T follicular helper cell (primary cell): ENCODE results near the gene LRWD1.
A peak's percentile ranks its signal among the peaks of the same experiment; 100 is the strongest.

Experiments
- DNase-seq: peaks from one replicate; pipeline ENCODE4 v3.0.0-alpha.2; 2020; ENCODE audit warnings: low read depth
- total RNA-seq, 2 experiments: gene quantifications; one replicate each; lab custom pipeline; 2026; lab: John Stamatoyannopoulos, UW

The LRWD1 gene
- 32.3 to 47.6 reads per million in 2 experiments for total RNA-seq

- DNase-seq, result peak; percentile 85
These were observed at the start of gene LRWD1, which contains the start of gene ALKBH4 for GRCh38 chr7:102464577-102465280. Gene LRWD1, plus strand, starts transcription at chr7:102464984. Its CDS starts 97 bp downstream, at chr7:102465081. Gene ALKBH4, minus strand, starts transcription at chr7:102464863. Its CDS starts 27 bp downstream, at chr7:102464836.

DNA sequence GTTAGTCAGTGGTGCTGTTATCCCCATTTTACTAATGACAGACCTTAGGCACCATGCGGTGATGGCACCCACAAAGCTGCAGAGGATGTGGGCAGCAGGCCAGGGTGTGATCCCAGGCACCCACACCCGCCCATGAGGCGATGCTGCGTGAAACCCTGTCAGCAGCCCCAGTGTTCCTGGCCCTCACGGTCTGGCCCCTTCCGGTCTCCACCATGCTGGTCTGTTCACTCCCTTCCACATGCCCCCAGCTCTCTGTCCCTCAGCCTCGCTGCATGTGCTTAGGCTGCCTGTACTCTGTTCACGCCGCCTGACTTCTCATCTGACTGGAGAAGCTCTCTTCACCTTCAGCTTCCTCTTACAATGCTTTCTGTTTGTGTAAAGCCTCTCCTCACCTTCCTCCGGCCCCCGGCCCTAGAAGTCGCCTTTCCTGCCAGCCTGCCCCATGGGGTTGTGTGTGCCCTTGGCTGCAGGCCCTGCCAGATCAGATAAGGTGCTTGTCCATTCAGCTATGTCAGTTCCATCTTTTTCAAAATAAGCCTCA lies 49.0 kb upstream of the LRWD1 start:
- DNase-seq, result no peak

GRCh38 chr7:102416406-102416805 lies 48.4 kb upstream of the LRWD1 start:
- DNase-seq, result no peak

DNA sequence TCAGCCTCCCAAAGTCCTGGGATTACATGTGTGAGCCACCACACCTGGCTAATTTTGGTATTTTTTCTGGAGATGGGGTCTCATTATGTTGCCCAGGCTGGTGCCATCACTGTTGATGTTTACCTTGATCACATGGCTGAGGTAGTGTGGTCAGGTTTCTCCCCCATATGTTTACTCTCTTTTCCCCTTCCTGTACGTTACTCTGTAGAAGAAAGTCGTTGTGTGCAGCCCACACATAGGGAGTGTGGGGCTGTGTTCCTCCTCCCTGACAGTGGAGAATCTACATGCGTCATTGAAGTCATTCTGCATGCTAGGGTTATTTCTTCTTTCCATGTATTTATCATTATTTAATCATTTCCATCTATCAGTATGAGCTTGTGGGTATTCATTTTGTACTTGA lies 47.7 kb upstream of the LRWD1 start:
- no peak for DNase-seq

GRCh38 chr7:102418592-102418991 lies 46.2 kb upstream of the LRWD1 start:
- DNase-seq, result no peak

DNA sequence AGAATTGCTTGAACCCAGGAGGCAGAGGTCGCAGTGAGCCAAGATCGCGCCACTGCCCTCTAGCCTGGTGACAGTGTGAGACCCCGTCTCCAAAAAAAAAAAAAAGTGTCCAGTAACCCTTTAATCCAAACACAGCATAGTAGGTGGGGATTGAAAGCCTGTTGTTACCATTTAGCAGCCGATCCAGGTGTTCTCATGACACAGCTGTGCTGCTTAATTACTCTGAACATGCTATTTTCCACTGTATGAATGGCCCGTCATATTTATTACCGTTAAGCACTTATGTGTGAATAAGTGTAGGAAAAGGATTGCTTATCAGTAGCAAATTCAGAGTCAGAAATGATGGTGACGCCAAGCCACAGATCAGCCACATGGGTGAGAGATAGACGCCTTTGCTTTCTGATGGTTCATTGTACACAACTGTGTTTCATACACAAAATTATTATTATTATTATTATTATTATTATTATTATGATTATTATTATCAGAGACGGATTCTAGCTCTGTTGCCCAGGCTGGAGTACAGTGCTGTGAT lies 43.0 kb upstream of the LRWD1 start:
- DNase-seq, result no peak

DNA sequence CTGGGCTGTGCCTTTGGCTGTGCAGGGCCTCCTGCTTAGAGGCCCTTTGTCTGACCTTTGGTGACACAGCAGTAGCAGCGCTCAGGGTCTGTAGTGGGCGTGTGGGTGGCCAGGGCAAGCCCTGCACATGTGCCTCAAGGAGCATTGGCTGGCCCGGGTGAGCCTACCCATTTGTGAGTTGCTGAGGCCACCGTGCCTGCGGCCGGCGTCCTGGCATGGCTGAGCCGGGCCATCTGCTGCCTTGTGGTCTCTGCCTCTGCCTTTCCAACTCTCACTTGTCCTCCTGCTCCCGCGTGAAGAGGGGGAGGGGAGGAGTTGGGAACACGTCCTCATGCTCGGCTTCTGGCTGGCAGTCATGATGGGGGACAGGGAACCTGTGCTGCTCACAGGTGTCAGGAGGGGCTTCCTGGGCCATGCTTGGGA lies 40.6 kb upstream of the LRWD1 start:
- no peak for DNase-seq

DNA sequence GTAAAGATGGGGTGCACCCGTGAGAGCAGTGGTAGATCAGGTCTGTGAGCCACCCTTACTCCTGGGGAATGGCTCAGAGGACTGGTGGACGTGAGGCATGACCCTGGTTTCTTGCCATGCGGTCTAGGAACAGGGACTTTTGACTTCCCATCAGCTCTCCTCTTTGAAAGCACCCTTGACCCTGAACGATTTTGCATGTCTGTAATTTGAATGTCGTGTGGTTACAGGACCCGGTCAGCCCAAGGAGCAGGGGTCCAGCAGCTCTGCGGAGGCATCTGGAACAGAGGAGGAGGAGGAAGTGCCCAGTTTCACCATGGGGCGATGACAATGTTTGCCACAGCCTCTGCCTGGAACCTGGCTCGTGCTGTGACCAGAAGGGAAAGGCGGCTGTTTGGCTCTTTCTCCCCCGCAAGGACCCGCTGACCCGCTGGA lies 40.0 kb upstream of the LRWD1 start:
- DNase-seq, result no peak

GRCh38 chr7:102425639-102426267 lies 39.0 kb upstream of the LRWD1 start:
- peak; percentile 77 for DNase-seq

- DNase-seq, result peak; percentile 33
These were observed 38.3 kb upstream of the LRWD1 start for GRCh38 chr7:102426268-102427018.

DNA sequence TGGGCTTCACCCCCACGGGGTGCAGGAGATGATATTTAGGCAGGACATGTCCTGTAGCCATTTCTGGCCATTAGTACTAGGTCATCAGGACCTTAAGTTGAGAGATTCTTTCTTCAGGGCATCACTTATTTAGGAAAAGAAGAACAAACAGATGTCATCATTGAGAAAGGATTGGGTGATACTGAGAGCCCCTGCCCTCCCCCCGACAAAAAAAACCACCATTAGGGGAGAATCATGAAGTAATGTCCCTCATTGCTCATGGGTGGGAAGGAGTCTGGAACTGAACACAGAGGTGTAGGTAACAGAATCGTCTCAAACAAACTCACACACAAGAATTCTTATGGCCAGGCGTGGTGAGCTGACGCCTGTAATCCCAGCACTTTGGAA lies 37.8 kb upstream of the LRWD1 start:
- no peak for DNase-seq

DNA sequence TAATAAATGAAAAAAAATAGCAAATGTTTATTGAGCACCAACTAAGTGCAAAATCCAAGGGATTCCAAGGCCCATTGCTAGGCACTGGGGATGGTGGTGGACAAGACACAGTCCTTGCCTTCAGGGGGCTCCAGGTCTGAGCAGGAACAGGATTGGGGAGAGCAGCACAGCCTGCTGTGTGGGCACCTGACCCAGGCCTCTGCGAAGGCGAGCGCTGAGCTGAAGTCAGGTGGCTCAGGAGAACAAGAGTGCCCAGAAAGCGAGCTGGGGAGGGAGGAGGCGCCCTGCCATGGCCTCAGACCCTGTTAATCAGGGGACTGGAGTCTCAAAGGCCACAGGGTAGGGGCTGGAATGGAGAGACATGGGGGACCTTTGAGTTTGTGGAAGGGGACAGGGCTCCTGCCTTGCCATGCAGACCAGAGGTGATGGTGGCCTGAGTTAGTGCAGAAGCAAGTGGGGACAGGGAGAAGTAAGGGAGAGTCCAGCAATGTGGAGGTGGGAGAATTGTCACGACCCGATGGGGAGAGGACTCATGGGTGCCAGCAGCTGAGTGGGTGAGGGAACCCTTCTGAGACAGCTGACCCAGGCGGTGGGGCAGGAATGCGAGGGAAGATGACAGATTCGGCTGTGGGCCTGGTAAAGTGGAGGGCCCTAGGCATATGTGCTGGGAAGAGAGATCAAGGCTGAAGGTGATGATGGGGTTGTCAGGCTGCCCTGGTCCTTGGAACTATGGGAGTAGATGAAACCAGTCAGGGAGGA lies 35.5 kb upstream of the LRWD1 start:
- no peak for DNase-seq

GRCh38 chr7:102431617-102432298 lies 33.0 kb upstream of the LRWD1 start:
- DNase-seq, result peak; percentile 65

GRCh38 chr7:102432442-102433218 lies 32.2 kb upstream of the LRWD1 start:
- DNase-seq, result no peak

GRCh38 chr7:102433219-102434038 lies 31.4 kb upstream of the LRWD1 start, which contains the start of gene ORAI2:
Gene ORAI2, plus strand, starts transcription at chr7:102433575. Its CDS starts 5,382 bp downstream, at chr7:102438957.
- DNase-seq, result peak; percentile 83

DNA sequence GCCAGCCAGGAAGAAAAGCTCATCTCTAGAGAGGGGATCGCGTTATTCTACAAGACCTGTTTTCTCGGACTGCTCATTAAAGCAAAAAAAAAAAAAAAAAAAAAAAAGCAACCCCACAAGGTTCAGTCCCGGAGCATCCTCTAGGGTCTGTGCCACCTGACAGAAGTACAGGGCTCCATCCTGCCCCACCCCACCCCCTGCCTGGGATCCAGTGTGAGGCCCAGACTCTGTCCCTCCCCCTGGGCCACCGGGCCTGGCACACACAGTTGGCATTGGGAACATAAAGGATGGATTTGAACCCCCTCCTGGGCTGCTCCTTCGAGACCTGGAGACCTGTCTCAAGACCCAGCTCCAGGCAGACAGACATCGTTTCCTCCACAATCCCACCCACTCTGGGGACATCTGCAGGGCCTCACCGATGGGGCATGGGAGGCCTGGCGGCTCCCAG lies 30.7 kb upstream of the LRWD1 start:
- DNase-seq, result no peak

DNA sequence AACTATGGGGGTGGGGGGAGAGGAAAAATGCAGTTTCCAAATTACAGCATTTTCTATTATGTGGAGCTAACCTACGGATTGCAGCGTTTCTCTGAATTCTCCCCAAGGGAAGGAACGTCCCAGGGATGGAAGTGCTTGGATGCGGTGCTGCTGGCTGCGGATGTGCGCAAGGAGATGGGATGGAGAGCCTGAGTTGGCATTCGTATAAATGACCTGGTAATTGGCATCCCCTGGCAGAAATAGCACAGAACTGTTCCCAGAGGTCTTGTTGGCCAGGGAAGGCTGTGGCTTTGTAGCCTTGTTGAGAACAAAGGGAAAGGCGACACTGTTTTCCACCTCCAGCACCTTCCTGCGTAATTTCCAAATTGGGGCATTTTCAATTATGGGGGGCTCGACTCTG lies 28.7 kb upstream of the LRWD1 start:
- DNase-seq, result no peak

DNA sequence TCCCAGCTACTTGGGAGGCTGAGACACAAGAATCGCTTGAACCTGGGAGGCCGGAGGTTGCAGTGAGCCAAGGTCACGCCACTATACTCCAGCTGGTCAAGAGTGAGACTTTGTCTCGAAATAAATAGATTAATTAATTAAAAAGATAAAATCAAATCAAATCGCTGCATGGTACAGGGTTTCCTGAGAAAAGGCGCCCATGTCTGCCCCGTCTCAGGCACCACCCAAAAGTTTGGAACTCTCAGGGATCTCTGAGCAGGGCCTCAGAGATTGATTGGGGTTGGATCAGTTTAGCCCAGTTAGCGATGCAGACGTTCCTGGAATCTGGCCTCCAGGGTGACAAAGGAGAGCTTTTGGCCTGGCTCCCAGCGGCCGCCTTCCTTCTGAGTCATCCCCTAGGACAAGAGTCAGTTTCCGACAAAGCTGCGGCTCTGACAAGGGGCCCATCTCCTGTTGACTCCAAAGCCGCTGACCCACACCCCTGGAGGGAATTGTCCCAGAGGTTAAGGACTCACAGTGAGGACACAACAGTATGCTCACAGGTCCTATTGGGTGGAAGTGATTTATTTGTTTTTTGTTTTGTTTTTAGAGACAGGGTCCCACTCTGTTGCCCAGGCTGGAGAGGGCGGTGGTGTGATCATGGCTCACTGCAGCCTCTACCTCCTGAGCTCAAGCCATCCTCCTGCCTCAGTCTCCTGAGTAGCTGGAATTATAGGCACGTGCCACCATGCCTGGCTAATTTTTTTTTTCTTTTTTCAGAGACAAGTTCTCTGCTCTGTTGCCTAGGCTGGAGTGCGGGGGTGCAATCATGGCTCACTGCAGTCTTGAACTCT lies 24.6 kb upstream of the LRWD1 start:
- DNase-seq, result no peak
